CD4-positive, alpha-beta T cell treated with Interleukin-2 at 100 ng/mL for 4 hours (primary cell): ENCODE results near the gene AADACL2.

Source experiments
- DNase-seq: peaks from one replicate; pipeline ENCODE4 v3.0.0-alpha.2; 2020; ENCODE audit warnings: low spot score

AADACL2 gene

GRCh38 chr3:151804267-151804666 lies 70.5 kb downstream of the AADACL2 start:
- no peak for DNase-seq

GRCh38 chr3:151806838-151807237 lies 73.1 kb downstream of the AADACL2 start:
- DNase-seq = no peak
